Stimulated activated CD8-positive, alpha-beta memory T cell treated with anti-CD3 and anti-CD28 coated beads, Interleukin-4, amount 100 ng/mL, for 4 hours (primary cell): ENCODE data around the gene RAB27B.
"Not testable (repeated sequence)": the region's sequence is repeated elsewhere in the genome, so short reads cannot be mapped to it uniquely, and the experiment has no call there.

ENCODE experiments used
- DNase-seq, 2 donors: peaks; one replicate each; pipeline ENCODE4 v3.0.0-alpha.2; 2020; ENCODE audit warnings: low read depth in 2 of 2, low spot score in 1 of 2

RAB27B gene

GRCh38 chr18:54813977-54814565 lies 14.2 kb upstream of the RAB27B start:
- DNase-seq: no peak

GRCh38 chr18:54815086-54815485 lies 13.2 kb upstream of the RAB27B start:
- DNase-seq: no peak

- not testable (repeated sequence) for DNase-seq
These were observed 7.4 kb upstream of the RAB27B start for GRCh38 chr18:54820785-54821275.

- DNase-seq: no peak
These were observed 5.1 kb upstream of the RAB27B start for GRCh38 chr18:54822872-54823845.

GRCh38 chr18:54824761-54825160 lies 3.5 kb upstream of the RAB27B start:
- no peak for DNase-seq

GRCh38 chr18:54825601-54826344 lies 2.5 kb upstream of the RAB27B start:
- DNase-seq: no peak

- no peak for DNase-seq
These were observed 709 bp downstream of the RAB27B start for GRCh38 chr18:54828986-54829385.

GRCh38 chr18:54829856-54830255 lies 1.6 kb downstream of the RAB27B start:
- DNase-seq: no peak

- no peak for DNase-seq
These were observed 2.0 kb downstream of the RAB27B start for GRCh38 chr18:54830260-54830659.

GRCh38 chr18:54830866-54831265 lies 2.6 kb downstream of the RAB27B start:
- DNase-seq: no peak

- no peak for DNase-seq
These were observed 7.7 kb downstream of the RAB27B start for GRCh38 chr18:54835944-54836343.

GRCh38 chr18:54843314-54843713 lies 15.0 kb downstream of the RAB27B start:
- no peak for DNase-seq

GRCh38 chr18:54845787-54846186 lies 17.5 kb downstream of the RAB27B start:
- no peak for DNase-seq

GRCh38 chr18:54848121-54848520 lies 19.8 kb downstream of the RAB27B start:
- no peak for DNase-seq

- no peak for DNase-seq
These were observed 21.4 kb downstream of the RAB27B start for GRCh38 chr18:54849683-54850082.

GRCh38 chr18:54850598-54850997 lies 22.3 kb downstream of the RAB27B start:
- no peak for DNase-seq

GRCh38 chr18:54852780-54853675 lies 24.8 kb downstream of the RAB27B start:
- no peak for DNase-seq

- DNase-seq: not testable (repeated sequence)
These were observed 26.8 kb downstream of the RAB27B start for GRCh38 chr18:54855050-54855449.

- DNase-seq: no peak
These were observed 27.9 kb downstream of the RAB27B start for GRCh38 chr18:54856105-54856646.

GRCh38 chr18:54857499-54857898 lies 29.2 kb downstream of the RAB27B start:
- DNase-seq: no peak
